AG10803 (cell line): ENCODE measurements around the gene LRRC51.

ENCODE experiments used
- DNase-seq: peaks from one replicate; pipeline ENCODE4 v3.0.0; 2010; ENCODE audit warnings: low read depth
- H3K4me3 ChIP-seq: 2 replicates; pipeline ENCODE4 v1.5.1; 2011; ENCODE audit warnings: mild to moderate bottlenecking, low read length, control low read depth
- TF ChIP-seq, protein P1 (sequence below): conservative IDR thresholded peaks from 2 replicates; pipeline ENCODE4 v1.5.1; 2011; ENCODE audit warnings: mild to moderate bottlenecking, low read length, control low read depth, inconsistent platforms

LRRC51 gene

GRCh38 chr11:72072348-72072747, 8.3 kb upstream of the LRRC51 start:
- peak; percentile 86 for DNase-seq
- TF ChIP-seq, protein P1, sequence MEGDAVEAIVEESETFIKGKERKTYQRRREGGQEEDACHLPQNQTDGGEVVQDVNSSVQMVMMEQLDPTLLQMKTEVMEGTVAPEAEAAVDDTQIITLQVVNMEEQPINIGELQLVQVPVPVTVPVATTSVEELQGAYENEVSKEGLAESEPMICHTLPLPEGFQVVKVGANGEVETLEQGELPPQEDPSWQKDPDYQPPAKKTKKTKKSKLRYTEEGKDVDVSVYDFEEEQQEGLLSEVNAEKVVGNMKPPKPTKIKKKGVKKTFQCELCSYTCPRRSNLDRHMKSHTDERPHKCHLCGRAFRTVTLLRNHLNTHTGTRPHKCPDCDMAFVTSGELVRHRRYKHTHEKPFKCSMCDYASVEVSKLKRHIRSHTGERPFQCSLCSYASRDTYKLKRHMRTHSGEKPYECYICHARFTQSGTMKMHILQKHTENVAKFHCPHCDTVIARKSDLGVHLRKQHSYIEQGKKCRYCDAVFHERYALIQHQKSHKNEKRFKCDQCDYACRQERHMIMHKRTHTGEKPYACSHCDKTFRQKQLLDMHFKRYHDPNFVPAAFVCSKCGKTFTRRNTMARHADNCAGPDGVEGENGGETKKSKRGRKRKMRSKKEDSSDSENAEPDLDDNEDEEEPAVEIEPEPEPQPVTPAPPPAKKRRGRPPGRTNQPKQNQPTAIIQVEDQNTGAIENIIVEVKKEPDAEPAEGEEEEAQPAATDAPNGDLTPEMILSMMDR = no peak
- H3K4me3 ChIP-seq = no peak overlapping the region

- TF ChIP-seq, protein P1 = 0 out of 2 replicates have a peak, but pooled peaks have one; percentile 18
- no peak for DNase-seq
Observed at GRCh38 chr11:72075109-72075508, 5.5 kb upstream of the LRRC51 start.

DNA sequence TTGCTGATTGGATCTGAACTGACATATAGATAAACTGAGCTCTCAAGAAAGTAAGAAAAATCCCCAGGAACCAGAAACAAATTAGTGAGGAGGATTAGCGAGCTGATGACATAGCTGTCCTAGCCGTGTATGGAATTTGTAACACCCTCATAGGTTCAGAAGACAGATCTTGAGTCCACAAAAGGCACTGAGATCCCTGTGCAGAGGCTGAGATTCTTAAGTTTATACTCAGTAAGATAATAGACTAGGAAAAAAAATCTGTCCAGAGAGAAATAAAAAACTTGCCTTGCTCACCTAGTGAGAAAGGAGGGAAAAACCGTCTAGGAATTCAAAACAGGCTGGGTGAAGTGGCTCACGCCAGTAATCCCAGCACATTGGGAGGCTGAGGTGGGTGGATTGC, 4.9 kb upstream of the LRRC51 start:
- no peak for DNase-seq
- no peak overlapping the region for H3K4me3 ChIP-seq
- TF ChIP-seq, protein P1 = no peak

More at GRCh38 chr11:72075109-72075508, 5.5 kb upstream of the LRRC51 start:
- H3K4me3 ChIP-seq = no peak overlapping the region

DNA sequence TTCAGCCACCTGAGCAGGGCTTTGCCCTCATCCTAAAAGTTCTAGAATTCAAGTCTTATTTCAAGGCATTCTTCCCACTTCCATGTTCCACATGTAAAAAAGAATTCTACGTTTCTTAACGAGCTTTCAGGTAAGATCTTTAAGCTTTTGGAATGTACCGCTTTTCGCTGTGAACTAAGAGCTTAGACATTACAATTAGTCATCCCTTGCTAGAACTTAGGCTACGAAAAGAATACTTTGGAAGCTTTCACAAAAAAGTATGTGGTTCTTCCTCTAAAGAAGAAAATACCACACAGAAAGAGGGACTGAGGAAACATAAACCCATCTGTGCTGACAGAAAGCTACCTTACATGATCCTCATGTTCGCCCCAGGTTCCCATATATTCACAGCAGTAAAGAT, 2.2 kb upstream of the LRRC51 start:
- TF ChIP-seq, protein P1 = no peak
- no peak overlapping the region; the same call in 1 of the 2 replicates for H3K4me3 ChIP-seq
- peak; percentile 26 for DNase-seq

GRCh38 chr11:72079819-72080325, 778 bp upstream of the LRRC51 start:
- peak overlapping the region; percentile 82 for H3K4me3 ChIP-seq
- no peak for DNase-seq
- TF ChIP-seq, protein P1 = no peak

GRCh38 chr11:72081184-72081644, 564 bp downstream of the LRRC51 start:
- TF ChIP-seq, protein P1 = no peak
- DNase-seq = no peak
- H3K4me3 ChIP-seq = peak overlapping the region; percentile 82

DNA sequence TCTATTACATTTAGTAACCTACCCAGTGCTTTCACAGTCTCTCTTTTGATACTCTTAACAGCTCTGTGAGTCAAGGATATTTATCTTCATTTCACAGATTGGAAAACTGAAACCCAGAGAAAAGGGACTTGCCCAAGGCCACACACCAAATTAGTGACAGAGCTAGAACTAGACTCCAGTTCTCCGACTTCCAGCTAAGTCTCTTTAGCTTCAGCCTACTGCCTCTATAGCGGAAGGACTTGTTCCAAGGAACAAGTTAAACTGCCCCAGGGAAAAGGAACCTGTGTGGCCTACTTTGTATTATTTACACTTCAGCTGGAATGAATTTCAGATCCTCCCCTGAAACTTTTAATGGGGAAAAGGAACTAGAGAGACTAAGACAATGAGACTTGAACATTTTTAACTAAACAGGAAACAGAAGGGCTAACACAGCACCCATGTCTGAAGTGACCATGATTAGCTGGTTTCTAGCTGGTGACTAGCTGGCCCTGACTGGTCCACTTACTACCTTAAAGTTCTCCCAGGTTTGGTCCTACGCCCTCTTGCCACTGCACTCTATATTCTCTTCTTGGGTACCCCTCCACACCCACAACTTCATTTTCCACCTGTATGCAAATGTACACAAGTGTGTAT, 1.3 kb downstream of the LRRC51 start:
- TF ChIP-seq, protein P1 = no peak
- DNase-seq = no peak
- H3K4me3 ChIP-seq = no peak overlapping the region
